ENCODE measurements around the gene TMEM203.

The TMEM203 gene

GRCh38 chr9:137205126-137206069 lies at the start of gene TMEM203, which contains the start of gene NDOR1:
TSS of gene TMEM203 (minus strand) at chr9:137205648. CDS start at chr9:137205414, 234 bp downstream.
TSS of gene NDOR1 (plus strand) at chr9:137205700. CDS start at chr9:137205778, 78 bp downstream.
- Histone ChIP-seq H3K9me3 (ENCODE audit: control insufficient read depth, low read length) (no peaks in the 10 kb centered on the region), H3K36me3 (ENCODE audit: control insufficient read depth, insufficient read depth, low read length, severe bottlenecking) (peaks cover 4% of the 10 kb centered on the region), H3K27me3 (replicated peaks; ENCODE audit: control insufficient read depth, insufficient read depth, low read length) (no peaks in the 10 kb centered on the region), H3K4me1 (ENCODE audit: control insufficient read depth, insufficient read depth, low read length) (peaks cover 39% of the 10 kb centered on the region), H3K9ac (ENCODE audit: low read length) (peak within 1 kb of the TSS; percentile 99), H3K4me3 (ENCODE audit: low read length) (peak within 1 kb of the TSS; percentile 97)
- DNase-seq (ENCODE audit: low read depth), result peak; percentile 97

- Histone ChIP-seq H3K36me3 (ENCODE audit: control insufficient read depth, insufficient read depth, low read length, severe bottlenecking) (peaks cover 9% of the 10 kb centered on the region), H3K4me1 (ENCODE audit: control insufficient read depth, insufficient read depth, low read length) (peaks cover 30% of the 10 kb centered on the region), H3K9me3 (ENCODE audit: control insufficient read depth, low read length) (no peaks in the 10 kb centered on the region), H3K27me3 (replicated peaks; ENCODE audit: control insufficient read depth, insufficient read depth, low read length) (no peaks in the 10 kb centered on the region), H3K9ac (ENCODE audit: low read length) (peak within 1 kb of the TSS; percentile 95), H3K4me3 (ENCODE audit: low read length) (peak within 1 kb of the TSS; percentile 98)
- peak; percentile 95 for DNase-seq (ENCODE audit: low read depth)
These were observed 49.4 kb upstream of the TMEM203 start, which contains the start of gene NELFB for GRCh38 chr9:137254624-137255447. TSS of gene NELFB (plus strand) at chr9:137255327.

- H3K4me1 ChIP-seq (ENCODE audit: control insufficient read depth, insufficient read depth, low read length), result peaks cover 30% of the 10 kb centered on the region
- DNase-seq (ENCODE audit: low read depth), result peak; percentile 11
- H3K9ac ChIP-seq (ENCODE audit: low read length), result peak overlapping the region; percentile 95
- H3K4me3 ChIP-seq (ENCODE audit: low read length), result peak overlapping the region; percentile 98
- peaks cover 3% of the 10 kb centered on the region for H3K27me3 ChIP-seq (replicated peaks; ENCODE audit: control insufficient read depth, insufficient read depth, low read length)
- H3K9me3 ChIP-seq (ENCODE audit: control insufficient read depth, low read length), result no peaks in the 10 kb centered on the region
- peaks cover 4% of the 10 kb centered on the region for H3K36me3 ChIP-seq (ENCODE audit: control insufficient read depth, insufficient read depth, low read length, severe bottlenecking)
These were observed 48.5 kb upstream of the TMEM203 start for GRCh38 chr9:137253717-137254623.

- H3K4me1 ChIP-seq (ENCODE audit: control insufficient read depth, insufficient read depth, low read length), result peaks cover 30% of the 10 kb centered on the region
- no peaks in the 10 kb centered on the region for H3K36me3 ChIP-seq (ENCODE audit: control insufficient read depth, insufficient read depth, low read length, severe bottlenecking)
- H3K9ac ChIP-seq (ENCODE audit: low read length), result no peak overlapping the region
- peaks cover 3% of the 10 kb centered on the region for H3K27me3 ChIP-seq (replicated peaks; ENCODE audit: control insufficient read depth, insufficient read depth, low read length)
- H3K9me3 ChIP-seq (ENCODE audit: control insufficient read depth, low read length), result no peaks in the 10 kb centered on the region
- DNase-seq (ENCODE audit: low read depth), result no peak
- no peak overlapping the region for H3K4me3 ChIP-seq (ENCODE audit: low read length)
These were observed 47.4 kb upstream of the TMEM203 start for GRCh38 chr9:137252555-137253506.

- DNase-seq (ENCODE audit: low read depth), result no peak
- peaks cover 29% of the 10 kb centered on the region for H3K4me1 ChIP-seq (ENCODE audit: control insufficient read depth, insufficient read depth, low read length)
- no peaks in the 10 kb centered on the region for H3K9me3 ChIP-seq (ENCODE audit: control insufficient read depth, low read length)
- peaks cover 3% of the 10 kb centered on the region for H3K27me3 ChIP-seq (replicated peaks; ENCODE audit: control insufficient read depth, insufficient read depth, low read length)
- H3K36me3 ChIP-seq (ENCODE audit: control insufficient read depth, insufficient read depth, low read length, severe bottlenecking), result no peaks in the 10 kb centered on the region
- H3K4me3 ChIP-seq (ENCODE audit: low read length), result no peak overlapping the region
- H3K9ac ChIP-seq (ENCODE audit: low read length), result no peak overlapping the region
These were observed 46.2 kb upstream of the TMEM203 start for GRCh38 chr9:137251490-137252268.

GRCh38 chr9:137251194-137251461 lies 45.7 kb upstream of the TMEM203 start, which contains the start of gene STPG3:
TSS of gene STPG3 (plus strand) at chr9:137251286. CDS start at chr9:137251287, 1 bp downstream.
- no peak within 1 kb of the TSS for H3K9ac ChIP-seq (ENCODE audit: low read length)
- peaks cover 3% of the 10 kb centered on the region for H3K27me3 ChIP-seq (replicated peaks; ENCODE audit: control insufficient read depth, insufficient read depth, low read length)
- peaks cover 23% of the 10 kb centered on the region for H3K4me1 ChIP-seq (ENCODE audit: control insufficient read depth, insufficient read depth, low read length)
- DNase-seq (ENCODE audit: low read depth), result no peak
- H3K36me3 ChIP-seq (ENCODE audit: control insufficient read depth, insufficient read depth, low read length, severe bottlenecking), result no peaks in the 10 kb centered on the region
- H3K4me3 ChIP-seq (ENCODE audit: low read length), result no peak within 1 kb of the TSS
- H3K9me3 ChIP-seq (ENCODE audit: control insufficient read depth, low read length), result no peaks in the 10 kb centered on the region

GRCh38 chr9:137250329-137251193 lies 45.1 kb upstream of the TMEM203 start:
- H3K4me1 ChIP-seq (ENCODE audit: control insufficient read depth, insufficient read depth, low read length), result peaks cover 20% of the 10 kb centered on the region
- DNase-seq (ENCODE audit: low read depth), result no peak
- H3K27me3 ChIP-seq (replicated peaks; ENCODE audit: control insufficient read depth, insufficient read depth, low read length), result peaks cover 5% of the 10 kb centered on the region
- no peaks in the 10 kb centered on the region for H3K36me3 ChIP-seq (ENCODE audit: control insufficient read depth, insufficient read depth, low read length, severe bottlenecking)
- H3K4me3 ChIP-seq (ENCODE audit: low read length), result no peak overlapping the region
- no peak overlapping the region for H3K9ac ChIP-seq (ENCODE audit: low read length)
- no peaks in the 10 kb centered on the region for H3K9me3 ChIP-seq (ENCODE audit: control insufficient read depth, low read length)

GRCh38 chr9:137247916-137248175 lies 42.4 kb upstream of the TMEM203 start:
- Histone ChIP-seq H3K9ac (ENCODE audit: low read length) (no peak overlapping the region), H3K4me3 (ENCODE audit: low read length) (no peak overlapping the region), H3K36me3 (ENCODE audit: control insufficient read depth, insufficient read depth, low read length, severe bottlenecking) (peaks cover 9% of the 10 kb centered on the region), H3K27me3 (replicated peaks; ENCODE audit: control insufficient read depth, insufficient read depth, low read length) (peaks cover 6% of the 10 kb centered on the region), H3K9me3 (ENCODE audit: control insufficient read depth, low read length) (no peaks in the 10 kb centered on the region), H3K4me1 (ENCODE audit: control insufficient read depth, insufficient read depth, low read length) (peaks cover 15% of the 10 kb centered on the region)
- DNase-seq (ENCODE audit: low read depth), result no peak

Measured in adipocyte (in vitro differentiated cells).